ENCODE results near the gene TIMM9.
"Not testable (repeated sequence)": the region's sequence is repeated elsewhere in the genome, so short reads cannot be mapped to it uniquely, and the experiment has no call there.

Gene TIMM9, protein sequence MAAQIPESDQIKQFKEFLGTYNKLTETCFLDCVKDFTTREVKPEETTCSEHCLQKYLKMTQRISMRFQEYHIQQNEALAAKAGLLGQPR

DNA sequence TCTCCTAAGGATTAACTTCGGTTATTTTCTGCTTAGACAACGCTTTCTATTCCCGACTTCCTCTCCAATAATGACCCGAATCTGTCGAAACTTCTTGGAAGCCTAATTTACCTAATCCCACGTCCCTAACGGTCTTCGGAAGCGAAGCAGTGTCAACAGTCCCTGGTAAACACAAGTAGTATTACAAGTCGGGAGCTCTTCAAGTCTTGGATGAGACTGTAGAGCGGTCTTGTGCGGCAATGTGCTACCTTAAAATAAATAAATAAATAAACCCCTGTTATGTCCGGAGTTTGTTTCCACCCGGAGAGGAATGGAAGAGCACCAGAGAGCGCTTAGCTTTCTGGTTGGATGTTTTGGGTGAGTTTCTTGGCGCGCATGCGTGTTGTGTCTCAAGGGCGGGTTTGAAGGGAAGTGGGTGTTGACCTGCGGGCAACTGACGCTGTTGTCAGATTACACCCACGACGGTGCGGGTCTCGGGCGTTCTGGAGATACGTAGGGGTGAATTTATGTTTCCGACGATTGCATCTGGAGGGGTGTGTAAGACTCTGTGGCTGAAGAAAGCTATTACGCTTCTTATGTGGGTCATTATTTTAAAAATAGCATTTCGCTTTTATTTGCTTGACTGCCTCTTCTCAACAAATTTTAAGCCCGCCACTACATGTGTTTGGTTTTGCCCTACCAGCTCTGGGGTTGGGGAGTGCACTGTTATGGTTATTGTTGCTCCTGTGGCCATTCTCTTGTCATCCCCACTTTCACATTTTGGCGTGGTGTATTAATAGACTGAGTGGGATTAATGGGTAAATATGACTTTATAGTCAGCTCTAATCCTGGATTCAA is at the start of gene TIMM9, which contains the start of gene KIAA0586:
Gene TIMM9 (minus strand): TSS at position 251 of the 837 bp plus-strand sequence. CDS start 15,586 bp downstream, outside the sequence.
Gene KIAA0586 (plus strand): TSS at position 439 of the 837 bp plus-strand sequence. CDS start 546 bp downstream, outside the sequence.
- DNase-seq (ENCODE audit: low read depth in 2 of 2): peak; percentile 92 to 95

DNA sequence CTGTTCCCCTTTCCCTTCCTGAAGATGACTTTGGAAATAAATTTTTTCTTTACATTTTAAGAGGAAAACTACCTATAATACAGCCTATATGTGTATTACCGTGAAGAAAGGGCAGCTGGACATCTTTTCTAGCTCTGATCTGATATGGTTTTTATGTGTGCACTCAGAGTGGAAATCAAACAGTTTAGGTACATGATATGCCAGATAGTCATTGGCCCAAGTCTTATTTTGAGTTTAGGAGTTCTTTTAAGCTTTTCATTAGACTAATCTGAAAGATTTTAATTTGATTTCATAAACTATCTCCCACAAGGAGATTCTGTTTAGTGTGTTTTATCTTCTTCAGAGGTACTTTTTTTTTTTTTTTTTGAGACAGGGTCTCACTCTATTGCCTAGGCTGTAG is 49.0 kb upstream of the TIMM9 start:
- DNase-seq (ENCODE audit: low read depth in 2 of 2): no peak

DNA sequence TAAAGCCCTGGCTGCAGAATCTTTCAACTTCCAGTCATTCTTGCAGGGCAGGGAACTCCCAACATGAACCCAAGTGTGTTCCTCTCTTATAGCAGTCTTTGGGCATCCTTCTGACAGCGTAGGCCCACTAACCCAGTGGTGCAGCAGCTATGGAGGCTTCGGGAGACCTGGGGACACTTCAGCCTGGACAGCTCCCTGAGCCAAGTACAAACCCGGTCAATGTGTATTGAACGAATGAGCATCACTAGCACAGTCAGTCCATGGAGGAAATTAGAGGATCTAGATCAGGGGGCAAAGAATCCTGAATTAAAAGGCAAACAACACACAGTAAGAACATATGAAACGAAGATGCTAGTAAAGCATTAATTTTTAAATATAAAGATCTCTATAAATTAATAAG is 42.0 kb upstream of the TIMM9 start:
- no peak for DNase-seq (ENCODE audit: low read depth in 2 of 2)

DNA sequence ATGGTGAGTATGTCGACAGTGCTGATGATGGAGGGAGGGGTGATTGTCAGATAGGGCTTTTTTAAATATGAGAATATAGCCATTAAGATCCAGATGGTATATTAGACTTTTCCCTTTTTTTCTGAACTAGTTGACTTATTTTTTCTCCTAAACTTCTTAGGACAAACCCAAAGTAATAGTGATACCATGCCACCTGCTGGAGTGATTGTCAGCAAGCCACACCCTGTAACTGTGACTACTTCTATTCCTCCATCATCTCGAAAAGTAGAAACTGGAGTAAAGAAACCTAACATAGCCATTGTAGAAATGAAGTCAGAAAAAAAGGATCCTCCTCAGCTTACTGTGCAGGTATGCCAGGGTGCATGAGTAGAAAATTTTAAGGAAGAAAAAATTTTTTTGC is 40.2 kb upstream of the TIMM9 start:
- no peak for DNase-seq (ENCODE audit: low read depth in 2 of 2)

DNA sequence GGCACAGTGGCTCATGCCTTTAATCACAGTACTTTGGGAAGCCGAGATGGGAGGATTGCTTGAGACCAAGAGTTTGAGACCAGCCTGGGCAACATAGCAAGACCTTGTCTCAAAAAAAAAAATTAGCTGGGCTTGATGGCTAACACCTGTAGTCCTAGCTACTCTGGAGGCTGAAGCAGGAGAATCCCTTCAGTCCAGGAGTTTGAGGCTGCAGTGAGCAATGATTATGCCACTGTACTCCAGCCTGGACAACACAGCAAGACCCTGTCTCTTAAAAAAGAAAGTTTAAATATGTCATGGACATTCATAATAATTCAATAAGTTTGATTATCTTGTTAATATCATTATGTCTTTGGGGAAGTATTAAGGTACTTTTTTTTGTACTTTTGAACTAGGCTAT is 39.1 kb upstream of the TIMM9 start:
- no peak for DNase-seq (ENCODE audit: low read depth in 2 of 2)

DNA sequence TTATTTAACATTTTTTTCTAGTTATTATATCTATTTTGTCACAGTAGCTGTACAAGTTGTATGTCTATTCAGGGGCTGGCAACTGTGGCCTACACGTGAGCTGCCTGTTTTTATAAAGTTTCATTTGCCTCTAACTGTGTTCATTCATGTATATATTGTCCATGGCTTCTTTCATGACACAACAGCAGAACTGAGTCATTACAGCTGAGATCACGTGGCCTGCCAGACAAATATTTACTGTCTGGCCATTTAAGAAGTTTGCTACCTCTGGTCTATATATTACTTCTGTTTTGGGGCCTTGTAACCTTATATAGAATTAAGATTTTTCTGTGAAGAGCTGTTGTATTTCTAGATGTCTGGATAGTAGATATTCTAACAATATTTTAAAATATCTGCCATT is 38.1 kb upstream of the TIMM9 start:
- DNase-seq (ENCODE audit: low read depth in 2 of 2): no peak

DNA sequence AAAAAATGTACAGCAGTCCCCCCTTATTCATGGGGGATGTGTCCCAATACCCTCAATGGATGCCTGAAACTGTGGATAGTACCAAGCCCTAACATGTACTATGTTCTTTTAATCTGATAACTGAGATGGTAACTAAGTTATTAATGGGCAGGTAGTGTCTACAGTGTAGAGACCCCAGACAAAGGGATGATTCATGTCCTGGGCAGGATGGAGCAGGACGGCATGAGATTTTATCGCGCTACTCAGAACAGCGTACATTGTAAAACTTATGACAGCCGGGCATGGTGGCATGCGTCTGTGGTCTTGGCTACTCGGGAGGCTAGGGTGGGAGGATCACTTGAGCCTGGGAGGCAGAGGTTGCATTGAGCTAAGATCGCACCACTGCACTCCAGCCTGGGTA is 37.3 kb upstream of the TIMM9 start:
- no peak for DNase-seq (ENCODE audit: low read depth in 2 of 2)

DNA sequence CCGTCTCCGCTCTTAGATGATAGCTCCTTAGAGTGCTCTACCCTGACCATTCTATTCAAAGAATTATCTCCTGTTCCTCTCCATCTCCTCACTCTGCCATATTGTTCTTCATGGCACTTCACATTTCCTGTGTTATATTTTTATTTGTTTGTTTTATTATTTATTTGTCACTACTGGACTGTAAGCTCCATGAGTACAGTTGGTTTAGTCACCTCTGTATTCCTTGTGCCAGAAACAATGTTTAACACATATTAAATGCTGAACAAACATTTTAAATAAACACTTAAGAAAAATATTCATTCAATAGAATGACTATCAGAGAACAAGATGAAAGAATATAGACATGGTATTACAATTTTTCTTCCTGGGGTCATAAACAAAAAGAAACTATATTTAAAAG is 35.8 kb upstream of the TIMM9 start:
- no peak for DNase-seq (ENCODE audit: low read depth in 2 of 2)

DNA sequence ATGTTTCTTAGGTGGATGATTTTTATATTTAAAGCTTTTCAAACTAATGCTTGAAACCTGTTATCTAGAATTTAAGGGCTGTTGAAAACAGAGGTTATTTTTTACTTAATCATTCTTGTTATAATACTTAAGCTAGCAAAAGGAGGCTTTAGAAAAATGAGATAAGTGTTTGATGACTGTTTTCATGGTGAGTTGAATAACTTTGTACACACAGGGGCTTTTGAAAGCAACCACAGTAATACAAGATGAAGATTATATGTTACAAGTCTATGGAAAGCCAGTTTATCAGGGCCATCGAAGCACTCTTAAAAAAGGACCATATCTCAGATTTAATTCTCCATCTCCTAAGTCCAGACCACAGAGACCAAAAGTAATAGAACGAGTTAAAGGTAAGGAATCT is 33.4 kb upstream of the TIMM9 start:
- DNase-seq (ENCODE audit: low read depth in 2 of 2): no peak

DNA sequence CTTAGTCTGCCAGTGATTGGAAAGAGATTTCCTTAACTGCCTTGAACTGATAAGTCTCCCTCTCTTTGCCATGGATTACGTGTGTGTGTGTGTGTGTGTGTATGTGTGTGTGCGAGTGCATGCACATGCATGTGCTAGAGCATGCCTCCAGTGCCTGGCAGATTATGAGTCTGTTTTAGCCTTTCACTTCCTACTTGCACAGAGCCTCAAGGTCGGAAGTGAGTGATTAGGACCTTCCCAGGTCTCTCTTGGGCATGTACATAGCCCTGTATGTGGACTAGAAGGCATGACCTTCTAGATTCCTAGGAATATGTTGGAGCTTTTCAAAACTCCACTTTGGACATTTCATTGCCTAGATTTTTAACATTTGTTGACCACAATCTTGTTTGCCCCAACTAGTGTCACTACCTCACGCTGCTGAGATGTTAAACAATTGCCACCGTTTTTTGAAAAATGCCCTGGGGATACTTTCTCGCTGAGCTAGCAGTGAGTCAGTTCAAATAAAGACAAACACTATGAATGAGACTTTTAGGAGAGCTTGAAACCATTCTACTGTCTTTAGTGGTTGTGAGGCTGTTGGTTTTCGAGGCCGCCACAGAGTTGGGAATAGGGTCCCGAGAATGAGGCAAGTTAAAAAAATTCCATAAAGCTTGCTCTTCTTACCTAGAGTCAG is 28.4 kb upstream of the TIMM9 start:
- DNase-seq (ENCODE audit: low read depth in 2 of 2): no peak

DNA sequence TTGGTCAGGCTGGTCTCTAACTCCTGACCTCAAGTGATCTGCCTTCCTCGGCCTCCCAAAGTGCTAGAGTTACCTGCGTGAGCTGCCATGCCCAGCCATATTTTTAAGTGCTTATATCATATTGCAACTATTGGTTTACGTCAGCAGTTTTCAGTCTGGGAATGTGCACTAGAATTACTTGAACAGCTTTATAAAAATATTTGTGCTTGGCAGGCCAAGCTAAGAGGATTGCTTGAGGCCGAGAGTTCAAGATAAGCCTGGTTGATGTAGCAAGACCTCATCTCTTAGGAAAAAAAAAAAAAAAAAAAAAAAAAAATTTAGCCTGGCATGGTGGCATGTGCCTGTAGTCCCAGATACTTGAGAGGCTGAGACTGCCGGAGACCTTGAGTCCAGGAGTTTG is 17.3 kb upstream of the TIMM9 start:
- DNase-seq (ENCODE audit: low read depth in 2 of 2): no peak

DNA sequence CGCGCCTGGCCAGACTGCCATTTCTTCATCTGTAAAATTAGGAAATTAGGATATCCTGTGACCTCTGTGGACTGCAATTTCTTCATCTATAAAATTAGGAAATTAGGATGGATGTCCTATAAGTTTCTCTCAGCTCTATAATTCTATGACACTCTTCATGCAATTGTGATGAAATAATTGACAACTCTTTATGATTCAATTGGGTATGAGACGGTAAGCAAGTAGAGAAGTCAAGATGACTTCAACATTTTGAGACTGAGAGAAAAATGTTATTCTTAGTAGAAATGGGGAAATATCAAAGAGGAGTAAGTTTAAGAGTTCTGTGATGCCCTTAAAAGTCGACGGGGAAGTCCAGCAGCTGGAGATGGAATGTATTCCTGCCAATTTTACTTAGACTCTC is 12.1 kb upstream of the TIMM9 start:
- DNase-seq (ENCODE audit: low read depth in 2 of 2): no peak

DNA sequence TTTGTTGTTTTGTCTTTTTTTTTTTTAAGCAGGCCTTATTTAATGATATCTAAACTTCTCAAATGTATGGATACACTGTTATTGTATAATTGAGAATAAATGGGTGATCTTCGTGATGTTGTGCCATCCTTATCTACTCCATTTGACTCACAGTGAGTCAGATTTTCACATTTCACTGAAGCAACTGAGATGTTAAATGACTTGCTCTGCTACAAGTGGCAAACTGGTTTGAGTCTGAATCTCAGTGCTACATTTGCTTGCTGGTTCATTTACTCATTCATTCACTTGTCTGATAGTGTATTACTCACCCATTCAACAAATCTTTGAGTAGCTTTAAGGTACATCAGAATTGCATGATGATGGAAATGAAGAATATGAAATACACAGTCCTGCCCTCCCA is 2.8 kb upstream of the TIMM9 start:
- DNase-seq (ENCODE audit: low read depth in 2 of 2): no peak

DNA sequence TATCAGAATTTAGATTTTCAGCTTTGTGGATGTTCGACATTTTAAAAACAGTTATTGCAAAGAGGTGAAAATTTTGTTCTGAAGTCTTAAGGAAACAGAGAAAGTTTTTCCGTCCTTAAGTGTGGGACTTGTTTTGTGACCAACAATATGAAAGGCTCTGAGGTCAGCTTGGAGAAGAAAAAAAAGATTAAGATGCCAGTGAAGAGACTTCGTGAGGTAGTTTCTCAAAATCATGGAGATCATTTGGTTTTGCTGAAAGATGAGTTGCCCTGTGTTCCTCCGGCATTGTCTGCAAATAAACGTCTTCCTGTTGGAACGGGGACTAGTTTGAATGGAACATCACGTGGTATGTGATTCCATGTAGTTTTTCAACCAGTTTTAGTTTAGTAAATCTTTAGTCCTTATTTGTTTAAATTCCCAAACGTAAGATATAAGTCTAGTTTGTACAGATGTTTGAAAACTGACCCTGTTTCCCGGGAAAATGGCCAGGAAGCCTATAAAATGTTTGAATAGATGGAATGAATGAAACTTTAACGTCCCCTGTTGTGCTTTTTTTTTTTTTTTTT is 870 bp upstream of the TIMM9 start:
- DNase-seq (ENCODE audit: low read depth in 2 of 2): no peak

DNA sequence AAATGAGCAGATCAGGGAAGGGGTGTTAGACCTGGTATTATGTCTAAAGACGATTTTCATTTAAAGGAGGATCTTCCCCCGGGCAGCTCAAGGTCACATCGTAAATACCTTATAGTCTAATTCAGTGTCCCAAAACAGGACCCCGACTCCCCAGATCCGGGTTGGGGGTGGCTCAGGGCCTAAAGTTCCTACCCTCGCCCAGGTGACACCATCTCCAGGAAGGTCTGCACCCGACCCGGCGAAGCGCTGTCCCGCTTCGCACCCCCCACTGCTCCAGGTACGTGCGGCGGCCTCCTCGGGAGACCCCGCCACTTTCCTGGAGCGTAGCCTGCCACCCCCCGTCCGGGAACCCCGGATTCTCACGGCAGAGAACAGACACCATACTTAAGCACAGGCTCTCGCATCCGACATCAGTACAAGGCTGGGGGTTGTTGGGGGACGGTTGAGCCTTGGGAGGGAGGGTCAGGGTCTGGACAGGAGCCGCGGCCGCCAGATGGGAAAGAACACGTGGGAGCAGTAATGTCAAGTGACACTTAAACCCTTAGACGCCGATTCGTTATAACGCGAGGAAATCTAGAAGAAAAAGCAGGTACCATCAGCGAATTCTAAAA is 556 bp downstream of the TIMM9 start:
- peak; percentile 19 to 21 for DNase-seq (ENCODE audit: low read depth in 2 of 2)

DNA sequence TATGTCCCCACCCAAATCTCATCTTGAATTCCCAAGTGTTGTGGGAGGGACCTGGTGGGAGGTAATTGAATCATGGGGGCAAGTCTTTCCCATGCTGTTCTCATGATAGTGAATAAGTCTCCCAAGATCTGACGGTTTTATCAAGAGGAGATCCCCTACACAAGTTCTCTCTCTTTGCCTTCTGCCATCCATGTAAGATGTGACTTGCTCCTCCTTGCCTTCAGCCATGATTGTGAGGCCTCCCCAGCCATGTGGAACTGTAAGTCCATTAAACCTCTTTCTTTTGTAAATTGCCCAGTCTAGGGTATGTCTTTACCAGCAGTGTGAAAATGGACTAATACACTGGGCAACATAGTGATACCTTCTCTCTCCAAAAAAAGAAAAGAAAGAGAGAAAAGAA is 10.4 kb downstream of the TIMM9 start:
- not testable (repeated sequence) for DNase-seq (ENCODE audit: low read depth in 2 of 2)

DNA sequence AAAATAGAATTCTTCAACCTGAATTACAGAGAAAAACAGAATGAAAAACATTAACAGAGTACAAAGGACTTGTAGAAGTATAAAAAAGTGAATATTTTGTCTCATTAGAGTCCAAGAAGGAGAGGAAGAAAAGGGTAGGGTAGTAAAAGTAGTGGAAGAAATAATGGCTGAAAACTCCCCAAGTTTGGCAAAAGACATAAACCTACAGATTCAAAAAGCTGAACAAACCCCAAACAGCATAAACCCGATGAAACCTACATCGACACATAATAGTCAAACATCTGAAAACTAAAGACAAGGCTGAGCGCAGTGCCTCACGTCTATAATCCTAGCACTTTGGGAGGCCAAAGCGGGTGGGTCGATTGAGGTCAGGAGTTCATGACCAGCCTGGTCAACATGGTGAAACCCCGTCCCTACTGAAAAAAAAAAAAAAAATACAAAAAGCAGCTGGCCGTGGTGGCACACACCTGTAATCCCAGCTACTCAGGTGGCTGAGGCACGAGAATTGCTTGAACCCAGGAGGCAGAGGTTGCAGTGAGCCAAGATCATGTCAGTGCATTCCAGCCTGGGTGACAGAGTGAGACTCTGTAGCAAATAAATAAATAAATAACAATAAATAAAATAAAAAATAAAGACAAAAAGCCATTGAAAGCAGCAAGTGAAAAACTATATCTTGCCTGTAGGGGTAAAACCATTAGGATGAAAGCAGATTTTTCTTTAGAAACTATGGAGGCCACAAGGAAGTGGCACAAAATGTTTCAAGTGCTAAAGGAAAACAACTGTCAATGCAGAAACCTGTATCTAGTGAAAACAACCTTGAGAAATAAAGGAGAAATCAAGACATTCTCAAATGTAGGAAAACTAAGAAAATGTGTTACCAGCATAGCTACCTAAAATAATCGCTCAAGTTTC is 11.4 kb downstream of the TIMM9 start:
- no peak for DNase-seq (ENCODE audit: low read depth in 2 of 2)

DNA sequence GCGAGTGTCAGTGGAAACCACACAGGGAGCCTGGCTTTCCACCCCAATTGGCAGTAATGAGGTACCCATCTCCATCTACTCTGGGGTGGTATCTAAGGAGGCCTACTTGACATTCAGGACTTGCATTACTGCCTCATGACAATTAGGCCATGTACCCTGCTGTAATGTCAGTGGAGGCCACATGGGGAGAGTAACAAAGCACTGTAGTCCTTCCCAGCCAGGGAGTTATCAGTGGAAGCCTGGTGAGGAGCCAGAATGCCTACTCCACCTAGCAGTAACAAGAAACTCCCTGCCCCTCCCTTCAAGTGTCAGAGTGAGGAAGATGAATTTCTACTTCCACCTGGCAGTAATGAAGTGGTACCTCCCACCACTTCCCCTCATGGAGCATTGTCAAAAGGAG is 12.5 kb downstream of the TIMM9 start:
- no peak for DNase-seq (ENCODE audit: low read depth in 2 of 2)

DNA sequence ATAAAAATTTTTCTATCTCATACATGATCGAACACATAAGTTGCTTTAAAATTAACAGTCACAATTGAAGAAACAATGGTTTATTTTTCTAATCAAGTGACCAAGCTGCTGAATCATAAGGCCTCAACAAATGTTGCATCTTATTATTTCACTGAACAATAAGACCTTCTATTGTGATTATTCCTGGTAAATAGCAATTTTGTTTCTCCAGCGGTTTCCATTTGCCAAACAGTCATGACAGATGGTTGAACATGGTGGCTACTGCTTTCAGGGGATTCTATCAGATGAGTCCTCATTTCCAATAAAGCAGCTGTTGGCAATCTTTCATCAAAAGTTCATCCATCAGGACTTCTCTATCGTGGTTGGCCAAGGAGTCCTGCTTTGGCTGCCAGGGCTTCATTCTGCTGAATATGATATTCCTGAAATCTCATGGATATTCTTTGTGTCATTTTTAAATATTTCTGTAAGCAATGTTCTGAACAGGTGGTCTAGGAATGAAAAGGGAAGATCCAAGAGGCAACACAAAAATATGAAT is 18.6 kb downstream of the TIMM9 start:
- no peak for DNase-seq (ENCODE audit: low read depth in 2 of 2)

DNA sequence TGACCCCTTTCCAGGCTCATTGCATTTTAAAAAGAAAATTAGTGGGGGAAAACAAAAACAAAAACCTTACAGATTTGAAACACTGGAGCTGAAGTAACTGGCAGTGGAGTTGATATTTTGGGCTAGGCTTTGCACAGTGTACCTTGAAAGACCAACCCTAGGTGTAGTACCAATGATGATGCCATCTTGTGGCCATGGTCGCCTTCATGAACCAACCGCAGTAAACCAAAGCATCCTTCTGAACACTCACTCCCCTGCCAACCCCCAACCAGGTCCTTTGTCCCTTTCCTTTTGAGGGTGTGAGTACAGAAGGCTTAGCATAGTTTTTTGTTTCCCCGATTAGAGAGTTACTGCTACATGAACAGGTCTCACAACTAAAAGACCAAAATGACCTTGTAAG is 25.7 kb downstream of the TIMM9 start:
- DNase-seq (ENCODE audit: low read depth in 2 of 2): no peak

DNA sequence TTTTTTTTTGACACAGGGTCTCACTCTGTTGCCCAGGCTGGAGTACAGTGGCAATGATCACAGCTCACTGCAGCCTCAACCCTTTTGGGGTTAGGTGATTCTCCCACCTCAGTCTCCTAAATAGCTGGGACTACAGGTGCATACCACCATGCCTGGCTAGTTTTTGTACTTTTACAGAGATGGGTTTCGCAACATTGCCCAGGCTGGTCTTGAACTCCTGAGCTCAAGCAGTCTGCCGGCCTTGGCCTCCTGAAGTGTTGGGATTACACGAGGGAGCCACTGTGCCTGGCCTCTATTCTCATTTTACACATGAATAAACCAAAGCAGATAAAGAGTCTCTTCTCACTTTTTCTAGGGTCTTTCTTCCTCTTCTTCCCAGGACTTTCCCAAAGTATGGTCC is 28.4 kb downstream of the TIMM9 start:
- no peak for DNase-seq (ENCODE audit: low read depth in 2 of 2)

Data from stimulated activated CD8-positive, alpha-beta memory T cell treated with anti-CD3 and anti-CD28 coated beads, Interleukin-15, amount 100 ng/mL, for 4 hours (primary cell).